ENCODE data around the gene MALRD1. TPM values are rescaled to one million over a fixed set of nuclear protein-coding genes. Genes with fewer than 3 reads are reported as not detected.

The MALRD1 gene
- total and polyA plus RNA-seq, 7 donors, result 0.34 to 4.7 (median 2.1) TPM; not detected in 2

GRCh38 chr10:19247843-19248242, 199.2 kb downstream of the MALRD1 start:
- WGBS, 2 donors, result 67 to 82% methylated on average over 3 of the region's 3 CpGs
- H3K9me3 ChIP-seq, result no peaks in the 10 kb centered on the region

GRCh38 chr10:19250546-19250945, 201.9 kb downstream of the MALRD1 start:
- intact Hi-C loops (cut with DNase I), result no loop called here
- no peaks in the 10 kb centered on the region for H3K27me3 ChIP-seq

More at GRCh38 chr10:19247843-19248242, 199.2 kb downstream of the MALRD1 start:
- Histone ChIP-seq H3K4me1 (no peaks in the 10 kb centered on the region), H3K4me3 (no peak overlapping the region), H3K27me3 (no peaks in the 10 kb centered on the region), H3K27ac (no peak overlapping the region), H3K36me3 (no peaks in the 10 kb centered on the region)
- no peak for DNase-seq
- intact Hi-C loops (cut with DNase I), result no loop called here
- TF ChIP-seq CTCF (IDR thresholded peaks at IDR 0.05), result no peak
- TF ChIP-seq EP300 (IDR thresholded peaks at IDR 0.05), result no peak
- no peak for TF ChIP-seq POLR2A (IDR thresholded peaks at IDR 0.05)
- no peak for TF ChIP-seq POLR2AphosphoS5 (IDR thresholded peaks at IDR 0.05)

GRCh38 chr10:19252531-19252930, 203.9 kb downstream of the MALRD1 start:
- no peak overlapping the region for H3K27ac ChIP-seq
- no peaks in the 10 kb centered on the region for H3K9me3 ChIP-seq
- no peaks in the 10 kb centered on the region for H3K4me1 ChIP-seq
- TF ChIP-seq CTCF (IDR thresholded peaks at IDR 0.05) (no peak), POLR2A (IDR thresholded peaks at IDR 0.05) (no peak), POLR2AphosphoS5 (IDR thresholded peaks at IDR 0.05) (no peak), EP300 (IDR thresholded peaks at IDR 0.05) (no peak)
- no peaks in the 10 kb centered on the region for H3K36me3 ChIP-seq
- intact Hi-C loops (cut with DNase I), result no loop called here
- H3K4me3 ChIP-seq, result no peak overlapping the region
- no peaks in the 10 kb centered on the region for H3K27me3 ChIP-seq
- no peak for DNase-seq

More at GRCh38 chr10:19250546-19250945, 201.9 kb downstream of the MALRD1 start:
- 62 to 69% methylated on average over 2 of the region's 2 CpGs for WGBS, 2 donors
- Histone ChIP-seq H3K4me1 (no peaks in the 10 kb centered on the region), H3K36me3 (no peaks in the 10 kb centered on the region), H3K4me3 (no peak overlapping the region), H3K9me3 (no peaks in the 10 kb centered on the region), H3K27ac (no peak overlapping the region)
- DNase-seq, result no peak
- TF ChIP-seq EP300 (IDR thresholded peaks at IDR 0.05), result no peak
- TF ChIP-seq POLR2A (IDR thresholded peaks at IDR 0.05), result no peak
- no peak for TF ChIP-seq CTCF (IDR thresholded peaks at IDR 0.05)
- no peak for TF ChIP-seq POLR2AphosphoS5 (IDR thresholded peaks at IDR 0.05)

GRCh38 chr10:19256331-19256730, 207.7 kb downstream of the MALRD1 start:
- Histone ChIP-seq H3K36me3 (no peaks in the 10 kb centered on the region), H3K4me1 (no peaks in the 10 kb centered on the region), H3K4me3 (no peak overlapping the region), H3K9me3 (no peaks in the 10 kb centered on the region), H3K27ac (no peak overlapping the region), H3K27me3 (no peaks in the 10 kb centered on the region)
- TF ChIP-seq EP300 (IDR thresholded peaks at IDR 0.05) (no peak), POLR2AphosphoS5 (IDR thresholded peaks at IDR 0.05) (no peak), CTCF (IDR thresholded peaks at IDR 0.05) (no peak), POLR2A (IDR thresholded peaks at IDR 0.05) (no peak)
- intact Hi-C loops (cut with DNase I), result no loop called here
- DNase-seq, result no peak
- WGBS, 2 donors, result 62 to 67% methylated on average over 1 of the region's 1 CpG

- H3K27me3 ChIP-seq, result no peaks in the 10 kb centered on the region
- no peaks in the 10 kb centered on the region for H3K9me3 ChIP-seq
- TF ChIP-seq POLR2A (IDR thresholded peaks at IDR 0.05) (no peak), EP300 (IDR thresholded peaks at IDR 0.05) (no peak), POLR2AphosphoS5 (IDR thresholded peaks at IDR 0.05) (no peak), CTCF (IDR thresholded peaks at IDR 0.05) (no peak)
- no peak for DNase-seq
- WGBS, 2 donors, result 75 to 86% methylated on average over 1 of the region's 1 CpG
- H3K4me3 ChIP-seq, result no peak overlapping the region
- intact Hi-C loops (cut with DNase I), result no loop called here
- no peaks in the 10 kb centered on the region for H3K4me1 ChIP-seq
- H3K27ac ChIP-seq, result no peak overlapping the region
- no peaks in the 10 kb centered on the region for H3K36me3 ChIP-seq
Measured at GRCh38 chr10:19263262-19263661, 214.7 kb downstream of the MALRD1 start.

Data from sigmoid colon (tissue), 7 donors.